Measurements from ENCODE around the gene TAF1B.
"Not testable (repeated sequence)": the region's sequence is repeated elsewhere in the genome, so short reads cannot be mapped to it uniquely, and the experiment has no call there.

Gene TAF1B

DNA sequence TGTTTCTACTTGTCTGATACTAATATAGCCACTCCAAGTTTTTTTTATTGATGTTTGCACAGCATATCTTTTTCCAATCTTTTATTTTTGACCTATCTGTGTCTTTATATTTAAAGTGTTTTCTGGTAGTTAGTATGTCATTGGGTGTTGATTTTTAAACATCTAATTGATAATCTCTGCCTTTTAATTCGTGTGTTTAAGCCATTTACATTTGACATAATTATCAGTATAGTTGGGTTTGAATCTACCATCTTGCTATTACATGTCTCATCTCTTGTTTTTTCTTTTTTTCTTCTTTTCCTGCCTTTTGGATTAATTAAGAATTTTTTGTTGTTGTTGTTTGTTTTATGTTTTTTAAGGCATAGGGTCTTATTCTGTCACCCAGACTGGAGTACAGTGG, 44.2 kb downstream of the TAF1B start:
- no peak for DNase-seq

DNA sequence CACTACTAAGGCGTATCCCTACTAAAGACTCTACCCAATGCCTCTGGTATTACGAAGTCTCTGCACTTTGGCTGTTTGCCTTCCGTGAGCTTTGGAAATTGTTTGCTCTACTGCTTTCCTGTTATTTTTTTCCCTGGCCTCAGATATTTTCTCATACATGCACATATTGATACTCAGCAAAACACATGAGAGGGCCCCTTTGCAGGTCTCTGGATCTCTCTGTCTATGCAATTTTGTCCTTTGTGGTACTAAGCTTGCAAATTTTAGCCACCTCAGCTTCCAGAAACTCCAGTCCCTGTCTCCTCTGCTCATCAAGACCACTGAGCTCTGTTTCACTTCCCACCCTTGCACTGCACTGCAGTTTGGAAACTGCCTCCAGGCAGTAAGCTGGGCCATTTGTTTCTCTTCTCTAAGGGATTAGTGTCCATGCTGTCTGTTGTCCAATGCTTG, 46.6 kb downstream of the TAF1B start:
- no peak for DNase-seq

DNA sequence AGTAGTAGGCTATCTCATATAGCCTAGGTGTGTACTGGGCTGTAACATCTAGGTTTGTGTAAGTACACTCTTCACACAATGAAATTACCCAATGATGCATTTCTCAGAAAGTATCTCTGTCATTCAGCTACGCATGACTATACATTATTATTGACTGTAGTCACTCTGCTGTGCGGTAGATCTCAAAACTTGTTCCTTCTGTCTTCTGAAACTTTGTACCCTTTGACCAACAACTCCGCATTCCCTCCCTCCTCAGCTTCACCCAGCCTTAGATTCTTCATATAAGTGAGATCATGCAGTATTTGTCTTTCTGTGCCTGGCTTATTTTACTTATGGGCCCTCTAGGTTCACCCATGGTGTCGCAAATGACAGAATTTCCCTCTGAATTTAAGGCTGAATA, 49.0 kb downstream of the TAF1B start:
- no peak for DNase-seq

DNA sequence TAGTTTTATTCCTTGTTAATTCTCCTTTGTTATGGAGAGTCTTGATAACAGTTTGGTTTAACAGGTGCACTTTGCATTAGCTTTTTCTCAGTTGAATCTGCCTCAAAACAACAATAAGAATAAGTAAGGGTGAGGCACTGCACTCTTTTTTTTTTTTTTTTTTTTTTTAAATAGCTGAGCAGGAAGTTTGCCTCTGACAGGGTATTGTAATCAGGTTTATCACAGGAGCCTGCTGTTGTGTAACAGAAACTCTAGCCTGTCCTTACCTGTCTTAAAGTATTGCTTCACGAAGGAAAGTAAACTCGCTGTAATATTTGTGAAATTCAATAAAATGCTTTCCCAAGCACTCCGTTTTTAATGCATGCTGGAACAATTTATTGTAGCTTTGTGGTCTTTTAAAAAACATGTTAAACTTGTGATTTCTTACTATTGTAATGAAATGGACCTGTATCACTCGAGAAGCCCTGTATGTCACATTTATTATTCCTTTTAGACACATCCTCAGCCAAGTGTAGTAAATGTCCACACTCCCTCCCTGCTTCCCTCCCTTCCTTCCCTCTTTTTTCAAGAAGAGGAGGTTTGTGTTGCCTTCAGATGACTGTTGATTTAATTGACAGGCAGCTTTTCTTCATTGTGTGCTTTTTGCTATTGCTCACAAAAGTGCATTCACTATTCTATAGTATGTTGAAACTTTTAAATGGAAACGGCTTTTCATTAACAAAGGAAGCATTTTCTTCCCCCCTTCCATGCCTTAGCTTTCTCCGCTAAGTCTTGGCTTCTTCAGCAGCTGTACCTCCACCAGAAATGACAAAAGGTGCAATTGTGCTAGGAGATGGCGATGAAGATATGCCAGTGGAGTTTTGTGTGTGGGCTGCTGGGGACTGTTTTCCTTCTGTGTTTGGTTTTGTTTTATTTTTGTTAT, 52.7 kb downstream of the TAF1B start:
- DNase-seq: no peak

DNA sequence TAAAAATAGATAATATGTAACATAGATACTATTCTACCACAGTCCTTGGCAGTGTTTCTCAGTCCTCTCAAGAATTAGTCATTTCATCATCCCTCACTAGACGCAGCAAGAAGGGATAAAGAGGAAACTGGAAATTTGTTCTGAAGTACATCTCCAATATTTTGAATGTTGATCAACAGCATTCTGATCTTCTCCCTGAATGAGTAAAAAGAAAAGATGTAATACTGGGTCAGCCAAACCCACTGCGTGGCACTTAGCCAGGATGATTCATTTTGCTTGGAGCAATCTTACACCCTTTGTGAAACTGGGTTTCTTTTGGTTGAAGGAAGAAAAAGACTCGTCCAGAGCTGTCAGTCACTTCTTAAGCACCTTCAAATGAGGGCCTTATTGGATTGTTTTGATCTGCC, 54.1 kb downstream of the TAF1B start:
- no peak for DNase-seq

DNA sequence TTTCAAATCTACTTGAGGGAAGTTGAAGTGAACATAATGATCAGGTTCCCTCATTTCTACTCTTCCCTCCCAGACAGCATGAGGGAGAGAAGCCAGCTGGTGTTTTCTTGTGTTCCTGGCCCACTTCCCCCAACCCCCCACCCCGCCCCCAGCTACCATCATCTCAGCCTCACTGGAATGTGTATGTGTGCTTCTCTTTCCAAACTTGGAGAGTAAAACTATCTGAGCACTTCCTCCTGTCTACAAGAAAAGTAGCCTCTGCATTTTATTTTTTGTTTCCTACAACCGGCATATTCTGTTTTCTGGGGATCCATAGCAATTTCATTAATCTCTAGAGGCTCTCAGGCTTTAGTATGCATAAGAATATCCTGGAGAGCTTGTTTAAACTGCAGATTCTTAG, 54.6 kb downstream of the TAF1B start:
- no peak for DNase-seq

DNA sequence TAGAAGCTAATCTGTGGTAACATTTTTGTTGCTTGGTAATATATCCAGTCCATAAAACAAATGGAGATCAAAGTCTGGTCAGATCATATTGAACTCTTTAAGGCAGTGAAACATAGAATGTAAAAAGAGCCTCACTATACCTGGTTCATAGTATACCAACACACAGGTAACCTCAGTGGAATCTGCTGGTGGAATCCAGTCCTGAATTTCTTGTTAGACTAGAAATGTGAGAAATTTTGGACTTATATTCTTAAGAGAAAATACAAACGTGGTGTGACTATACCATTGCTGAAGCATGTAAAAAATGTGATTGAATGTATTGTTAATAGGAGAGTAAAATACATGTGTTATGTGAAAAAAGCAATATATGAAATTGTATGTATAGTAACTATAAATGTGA, 62.1 kb downstream of the TAF1B start:
- no peak for DNase-seq

DNA sequence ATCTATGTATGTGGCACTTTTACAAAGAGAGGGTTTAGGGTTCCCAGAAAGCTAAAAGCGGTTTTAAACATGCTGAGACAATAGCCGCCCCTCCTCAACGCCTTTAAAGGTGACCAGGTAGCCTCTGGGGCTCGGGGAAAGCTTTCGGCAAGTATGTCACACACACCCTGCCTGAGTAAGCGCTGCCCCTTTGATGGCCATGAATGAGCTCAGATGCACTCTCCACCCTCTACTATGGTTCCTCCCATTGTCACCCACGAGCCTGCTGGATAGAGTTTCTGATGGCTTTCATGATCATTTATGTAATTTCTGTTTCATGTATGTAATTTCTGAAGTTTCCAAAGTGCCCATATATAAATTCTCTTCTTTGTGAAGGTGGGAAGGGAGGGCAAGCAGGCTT, 64.1 kb downstream of the TAF1B start:
- no peak for DNase-seq

DNA sequence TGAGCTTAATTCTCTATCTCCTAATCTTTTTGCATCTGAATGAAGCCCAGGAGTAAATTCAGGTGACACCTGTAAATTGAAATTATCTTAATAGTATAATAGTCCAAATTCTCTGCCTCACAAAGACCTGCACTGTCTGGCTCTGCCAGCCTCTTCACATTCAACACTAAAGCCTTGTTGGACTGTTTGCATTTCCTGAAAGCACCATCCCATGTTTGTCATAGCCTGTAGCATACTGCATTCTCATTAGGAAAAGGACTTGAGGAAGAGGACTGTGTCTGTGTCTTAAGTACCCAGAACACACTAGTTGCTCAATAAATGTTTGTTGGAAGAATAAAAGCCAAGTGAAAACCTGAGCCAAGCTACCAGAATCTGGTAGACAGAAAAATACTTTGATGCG, 65.4 kb downstream of the TAF1B start:
- DNase-seq: no peak

DNA sequence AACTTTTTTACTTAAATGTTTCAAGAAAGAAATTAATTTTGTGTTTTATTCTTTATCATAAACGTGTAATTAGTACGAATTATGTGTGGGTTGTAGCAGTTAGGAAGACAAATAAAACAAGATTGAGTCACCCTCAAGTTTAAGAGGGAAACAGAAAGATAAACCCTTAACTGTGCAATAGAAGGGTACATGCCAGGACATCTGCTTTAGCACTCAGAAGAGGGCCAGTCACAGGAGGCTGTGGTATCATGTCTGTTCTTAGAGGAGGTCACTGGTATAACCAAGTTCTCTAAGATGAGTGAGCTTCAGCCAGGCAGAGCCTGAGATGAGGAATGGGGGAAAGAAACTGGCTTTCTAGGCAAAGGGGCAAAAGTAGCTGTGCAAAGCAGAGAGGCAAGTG, 65.8 kb downstream of the TAF1B start:
- no peak for DNase-seq

DNA sequence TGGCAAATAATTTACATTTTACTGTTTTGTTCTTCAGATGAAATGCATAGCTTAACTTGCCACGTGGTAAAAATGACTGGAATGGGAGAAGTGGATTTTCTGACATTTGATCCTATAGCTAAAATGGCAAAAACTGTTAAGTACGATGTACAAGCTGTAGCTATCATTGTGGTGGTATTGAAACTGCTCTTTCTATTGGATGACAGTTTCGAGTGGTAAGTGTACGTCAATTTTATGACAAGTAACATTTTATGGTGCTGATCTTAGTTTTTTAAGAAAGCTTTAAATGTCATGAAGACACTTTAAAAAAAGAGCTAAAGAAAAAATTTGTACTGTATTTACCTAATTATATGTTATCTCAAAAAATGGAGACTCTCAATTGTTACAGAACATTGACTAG, 67.4 kb downstream of the TAF1B start:
- DNase-seq: no peak

DNA sequence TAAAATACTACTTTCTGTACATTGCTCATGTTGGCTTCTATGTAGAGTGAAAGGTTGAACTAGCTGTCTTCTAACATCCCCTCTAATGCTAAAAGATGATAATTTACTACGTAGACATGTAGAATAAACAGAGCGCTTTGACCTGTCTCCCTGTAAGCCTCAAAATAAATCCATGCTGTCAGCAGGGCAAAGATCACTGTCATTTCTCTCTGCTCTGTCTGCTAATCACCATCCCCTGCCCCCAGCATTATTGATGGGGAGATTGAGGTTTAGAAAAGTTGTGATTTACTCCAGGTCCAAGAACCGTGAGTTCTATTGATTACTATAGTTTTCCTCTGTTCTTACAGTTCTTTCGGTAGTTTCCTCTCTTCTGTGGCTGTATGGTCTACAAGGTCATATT, 69.2 kb downstream of the TAF1B start:
- no peak for DNase-seq

DNA sequence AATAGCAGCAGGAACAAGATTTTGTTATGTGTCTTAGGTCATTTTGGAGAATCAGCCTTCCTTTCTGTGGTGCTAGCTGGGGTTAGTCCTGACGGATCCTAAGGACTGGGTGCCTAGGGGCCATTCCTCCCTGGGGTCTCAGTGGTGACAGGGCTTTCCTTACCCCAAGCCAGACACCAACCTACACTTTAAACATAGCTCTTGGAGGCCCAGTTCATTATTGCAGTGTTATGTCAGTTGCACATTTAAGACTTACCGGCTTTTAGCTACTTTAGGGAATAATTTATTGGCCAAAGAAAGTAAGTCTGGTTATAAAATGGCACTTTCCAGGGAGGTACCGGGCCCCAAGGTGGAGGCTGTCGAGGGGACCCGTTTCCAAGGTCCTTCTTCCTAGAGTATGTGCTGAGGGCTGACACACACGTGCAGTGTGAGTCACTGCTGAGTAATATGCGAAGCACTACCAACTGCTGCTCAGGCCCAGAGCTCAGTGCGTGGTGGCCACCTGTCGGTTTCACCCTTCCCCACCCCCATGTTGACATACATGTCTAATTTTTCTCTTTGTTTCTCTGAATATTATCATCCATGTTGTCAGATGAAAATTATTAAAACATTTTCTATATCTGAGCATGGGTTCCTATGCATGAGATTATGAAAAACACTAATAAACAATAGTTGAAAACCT, 71.3 kb downstream of the TAF1B start:
- DNase-seq: peak; percentile 1

DNA sequence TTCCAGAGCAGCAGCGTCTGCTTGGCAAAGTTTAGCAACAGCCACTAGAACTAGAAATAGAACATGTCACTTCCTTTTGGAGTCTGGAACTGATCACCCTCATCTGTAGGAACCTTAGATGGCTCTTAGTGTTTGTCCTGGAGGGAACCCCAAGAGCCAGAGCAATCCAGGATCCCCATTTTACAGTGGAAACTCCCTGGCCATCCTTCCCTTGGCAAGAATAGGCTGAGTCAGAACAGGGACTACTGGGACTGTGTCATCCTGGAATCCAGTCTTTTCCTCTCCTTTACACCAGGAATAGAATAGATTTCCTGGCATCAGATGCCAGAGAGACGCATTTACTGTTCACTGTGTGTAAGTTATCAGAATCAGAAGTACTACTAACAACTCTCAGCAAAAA, 75.0 kb downstream of the TAF1B start:
- no peak for DNase-seq

DNA sequence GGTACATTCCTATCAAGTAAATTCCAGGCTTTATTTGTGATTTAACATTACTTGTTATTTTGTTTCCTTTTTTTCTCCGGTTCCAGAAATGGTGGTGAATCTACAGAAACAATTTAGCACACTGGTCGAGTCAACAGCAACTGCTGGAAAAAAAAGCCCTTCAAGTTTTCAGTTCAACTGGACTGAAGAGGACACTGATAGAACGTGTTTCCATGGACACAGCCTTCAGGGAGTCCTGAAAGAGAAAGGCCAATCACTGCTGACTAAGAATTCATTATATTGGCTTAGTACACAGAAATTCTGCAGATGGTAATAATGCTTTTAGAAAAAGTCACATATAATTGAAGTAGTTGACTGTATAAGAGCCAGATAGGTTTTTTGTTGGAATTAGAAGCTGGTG, 76.2 kb downstream of the TAF1B start:
- no peak for DNase-seq

DNA sequence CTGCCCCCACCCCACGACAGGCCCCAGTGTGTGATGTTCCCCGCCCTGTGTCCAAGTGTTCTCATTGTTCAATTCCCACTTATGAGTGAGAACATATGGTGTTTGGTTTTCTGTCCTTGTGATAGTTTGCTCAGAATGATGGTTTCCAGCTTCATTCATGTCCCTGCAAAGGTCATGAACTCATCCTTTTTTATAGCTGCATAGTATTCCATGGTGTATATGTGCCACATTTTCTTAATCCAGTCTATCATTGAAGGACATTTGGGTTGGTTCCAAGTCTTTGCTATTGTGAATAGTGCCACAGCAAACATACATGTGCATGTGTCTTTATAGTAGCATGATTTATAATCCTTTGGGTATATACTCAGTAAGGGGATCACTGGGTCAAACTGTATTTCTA, 83.7 kb downstream of the TAF1B start:
- not testable (repeated sequence) for DNase-seq

DNA sequence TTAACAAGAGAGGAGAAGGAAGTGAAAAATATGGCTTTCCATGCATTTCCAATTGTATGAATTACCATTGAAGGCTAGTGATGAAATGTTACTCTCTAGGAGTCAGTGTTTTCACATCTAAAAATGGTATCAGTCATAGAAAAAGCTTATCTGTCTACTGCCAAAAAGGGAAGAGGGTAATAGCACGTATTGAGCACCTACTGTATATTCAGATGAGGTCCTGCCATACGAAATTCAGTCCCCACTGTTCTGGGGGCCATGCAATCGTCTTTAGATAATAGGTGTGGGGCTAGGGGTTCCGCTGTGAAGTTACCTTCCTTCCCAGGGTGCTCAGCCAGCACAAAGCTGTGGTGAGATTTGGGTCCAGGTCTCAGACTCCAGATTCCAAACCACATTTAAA, 94.0 kb downstream of the TAF1B start:
- DNase-seq: no peak

DNA sequence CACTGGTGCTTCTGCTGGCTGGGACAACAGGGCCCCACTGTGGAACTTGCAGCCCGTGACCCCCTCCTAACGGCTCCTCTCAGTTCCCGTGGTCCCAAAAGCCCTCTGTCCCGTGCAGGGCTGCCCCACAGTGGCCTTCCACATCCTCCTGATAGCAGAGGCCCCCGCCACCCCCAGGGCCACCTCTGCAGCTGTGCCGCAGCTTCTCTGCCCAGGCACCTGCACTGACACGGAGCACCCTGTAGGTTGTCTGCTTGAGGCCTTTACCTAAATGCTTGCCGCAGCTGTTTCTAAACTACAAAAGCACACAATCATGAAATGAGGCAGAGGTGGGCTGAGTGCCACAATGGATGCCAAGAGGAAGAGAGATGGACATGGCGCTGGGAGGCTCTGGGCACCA, 94.7 kb downstream of the TAF1B start:
- no peak for DNase-seq

DNA sequence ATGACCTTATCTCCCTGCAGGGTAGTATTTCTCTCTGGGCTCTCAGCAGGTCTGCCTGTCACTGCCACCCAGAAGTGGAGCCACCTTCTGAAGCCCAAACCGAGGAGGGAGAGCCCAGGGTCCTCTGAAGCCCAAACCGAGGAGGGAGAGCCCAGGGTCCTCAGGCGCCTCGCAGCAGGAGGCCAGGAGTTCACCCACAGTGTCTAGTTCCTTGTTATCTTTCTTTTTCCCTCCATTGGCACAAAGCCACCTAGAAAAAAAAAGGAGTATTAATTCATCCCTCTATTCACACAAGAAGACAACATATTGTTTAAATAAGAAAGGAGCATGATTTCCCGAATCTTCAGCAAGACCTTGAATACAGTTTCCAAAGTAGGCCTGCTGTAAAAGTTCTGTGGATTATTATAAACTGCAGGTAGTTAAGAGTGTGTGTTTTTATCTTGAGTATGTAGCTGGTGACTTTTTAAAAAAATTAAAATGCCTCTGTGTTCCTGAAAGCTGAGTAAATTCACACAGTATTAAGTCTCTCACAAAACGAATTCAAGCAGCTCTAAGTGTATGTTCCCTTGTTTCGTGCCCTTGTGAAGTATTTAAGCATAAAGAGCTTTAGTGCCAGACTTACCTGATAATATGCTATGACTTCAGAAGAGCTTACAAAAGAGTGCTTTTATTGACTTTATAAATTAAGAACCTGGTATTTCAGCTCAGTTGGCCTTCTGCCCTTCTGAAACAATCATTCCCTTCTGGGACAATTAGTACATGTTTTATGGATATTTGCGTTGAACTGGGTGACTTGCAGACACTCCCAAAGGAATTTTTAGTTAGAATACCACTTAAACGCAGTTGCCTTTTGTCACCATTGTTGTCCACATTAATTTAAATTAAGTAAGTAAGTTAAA, 96.6 kb downstream of the TAF1B start:
- no peak for DNase-seq

DNA sequence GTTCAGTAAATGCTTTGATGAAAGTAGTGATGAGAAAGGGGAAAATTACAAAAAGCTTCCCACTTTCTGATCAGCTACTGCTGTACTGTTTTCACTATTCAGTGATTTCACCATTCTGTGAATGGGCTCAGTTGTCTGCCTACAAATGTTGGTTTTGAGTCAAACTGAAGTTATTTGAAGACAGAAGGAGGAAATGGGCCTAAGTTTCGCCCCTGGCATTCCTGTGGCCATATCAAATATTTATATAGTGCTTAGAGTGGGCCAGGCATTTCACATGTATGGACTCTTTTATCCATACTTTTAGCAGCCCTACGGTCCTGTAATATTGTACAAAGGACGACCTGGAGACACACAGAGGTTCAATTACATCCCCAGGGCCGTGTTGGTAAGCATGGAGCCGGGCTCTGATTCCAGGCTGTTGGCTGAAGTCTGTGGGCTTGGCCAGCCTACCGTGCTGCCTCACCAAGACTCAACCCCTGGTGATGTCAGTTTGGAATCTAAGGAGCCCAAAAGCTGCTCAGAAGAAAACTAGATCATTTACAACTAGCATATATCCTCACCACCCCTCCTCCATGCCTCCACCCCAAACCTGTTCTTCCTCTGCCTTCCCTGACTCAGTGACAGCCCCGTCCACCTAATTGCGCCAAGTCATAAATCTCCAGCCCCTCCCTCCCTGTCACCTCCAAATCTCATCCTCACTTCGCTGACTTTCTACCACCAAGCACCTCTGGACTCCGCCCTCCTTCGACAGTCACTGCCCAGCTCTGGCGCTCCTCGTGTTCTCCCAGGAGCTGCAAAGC, 98.1 kb downstream of the TAF1B start:
- no peak for DNase-seq

DNA sequence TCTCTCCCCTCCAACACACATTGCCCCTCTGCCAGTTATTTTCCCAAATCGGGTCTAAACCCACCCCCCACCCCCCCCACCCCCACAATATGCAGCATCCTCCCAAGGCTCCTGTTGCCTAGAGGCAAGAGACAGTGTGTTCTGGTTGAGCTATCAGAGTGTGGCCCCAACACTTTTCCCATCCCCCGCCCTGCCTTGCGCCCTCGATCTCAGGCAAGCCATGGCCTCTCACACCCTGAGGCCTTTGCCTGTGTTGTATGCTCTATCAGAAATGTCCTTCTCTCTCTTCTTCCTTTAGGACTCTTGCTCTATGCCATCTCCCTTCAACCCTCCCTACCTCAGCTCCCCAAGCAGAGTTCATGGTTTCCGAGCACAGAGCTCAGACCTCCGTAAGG, 98.7 kb downstream of the TAF1B start:
- no peak for DNase-seq

DNA sequence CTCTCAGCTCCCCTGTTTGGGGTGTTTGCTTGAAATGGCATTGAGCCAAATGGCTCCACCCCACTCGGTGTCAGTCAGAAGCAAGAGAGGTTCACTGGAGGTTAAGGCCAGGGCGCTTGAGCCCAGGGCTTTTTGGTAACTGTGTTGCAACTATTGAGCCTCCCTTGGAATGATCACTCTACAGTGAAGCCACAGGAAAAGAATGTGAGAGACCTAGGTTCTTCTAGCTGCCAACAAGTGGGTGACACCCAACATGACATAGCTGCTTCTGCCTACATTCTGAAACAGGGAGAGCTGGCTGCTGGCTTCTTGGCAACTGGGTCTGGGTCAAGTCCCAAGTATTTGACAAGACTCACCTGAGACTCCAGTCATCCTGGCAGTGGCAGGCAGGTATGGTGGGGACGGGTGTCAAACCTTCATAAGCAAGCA, 101.1 kb downstream of the TAF1B start:
- DNase-seq: no peak

DNA sequence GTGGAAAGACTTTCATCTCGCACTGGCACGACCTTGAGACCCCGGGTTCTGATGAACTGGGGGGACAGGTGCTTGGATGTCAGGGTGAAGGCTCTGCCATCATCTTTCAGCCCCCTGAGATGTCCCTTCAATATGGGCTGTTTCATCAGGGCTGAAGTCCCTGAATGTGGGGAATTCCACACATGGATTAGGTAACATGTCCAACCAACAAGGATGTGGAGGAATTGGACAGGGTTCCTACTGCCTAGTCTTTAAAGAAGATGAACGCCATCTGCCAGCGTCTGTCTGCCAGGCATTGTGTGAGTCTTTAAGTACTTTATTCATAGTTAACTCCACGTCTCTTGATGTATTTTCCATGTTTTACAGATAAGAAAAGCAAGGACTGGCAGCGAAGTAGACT, 102.3 kb downstream of the TAF1B start:
- DNase-seq: no peak

All from NK-92 treated with Interleukin-12 subunit alpha and Interleukin-12 subunit beta, amount 100 ng/mL, for 24 hours (cell line).